ENCODE data around the gene DGKQ. TPM values are rescaled to one million over a fixed set of nuclear protein-coding genes. Genes with fewer than 3 reads are reported as not detected.

DGKQ gene
- total RNA-seq, 1 experiment from 2014 or later = 12.4 TPM

DNA sequence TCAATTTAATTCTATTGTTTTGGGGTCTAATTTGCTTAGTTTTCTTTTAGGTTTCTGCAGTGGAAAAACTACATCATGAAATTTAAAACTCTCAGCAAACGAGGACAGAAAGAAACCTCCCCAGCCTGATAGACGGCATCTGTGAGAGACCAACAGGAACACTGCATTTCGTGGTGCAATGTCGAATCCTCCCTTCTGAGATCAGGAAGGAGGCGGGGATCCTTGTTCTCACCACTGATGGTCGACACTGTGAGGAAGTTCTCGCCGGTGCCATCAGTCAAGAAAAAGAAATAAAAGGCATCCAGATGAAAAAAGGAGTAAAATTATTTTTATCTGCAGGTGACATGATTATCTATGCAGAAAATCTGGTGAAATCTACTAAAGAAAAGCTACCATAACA lies 57.8 kb downstream of the DGKQ start:
- no peaks in the 10 kb centered on the region for H3K9me3 ChIP-seq (ENCODE audit: control insufficient read depth, low read depth, low read length)

More for the DNA sequence above, 57.8 kb downstream of the DGKQ start:
- Mint-ChIP-seq H3K9me3 (no peaks in the 10 kb centered on the region), H3K27me3 (ENCODE audit: low read depth) (no peaks in the 10 kb centered on the region; the same call in 1 of the 2 replicates), H3K27ac (peak overlapping the region in 1 of 3 experiments; percentile 0; a peak in 2 of 7 replicates), H3K36me3 (ENCODE audit: insufficient read depth in 1 of 3, low read depth in 3 of 3) (peaks cover 2 to 19% (median 17%) of the 10 kb centered on the region in 3 experiments; a peak in 5 of 7 replicates), H3K4me3 (no peak overlapping the region), H3K4me1 (peaks cover 6 to 7% of the 10 kb centered on the region in 2 experiments)
- Histone ChIP-seq H4K20me1 (ENCODE audit: control insufficient read depth, insufficient read depth, insufficient read length) (no peaks in the 10 kb centered on the region), H3K9ac (ENCODE audit: extremely low read depth, insufficient read length, low read length) (no peak overlapping the region), H3K18ac (ENCODE audit: insufficient read length, low read depth, low read length) (no peak overlapping the region), H2BK20ac (ENCODE audit: low read depth, low read length, poor library complexity, severe bottlenecking) (no peak overlapping the region), H4K5ac (ENCODE audit: insufficient read length, low read depth, low read length) (no peak overlapping the region), H3K27me3 (ENCODE audit: insufficient read depth, low read length) (no peaks in the 10 kb centered on the region), H3K56ac (ENCODE audit: insufficient read length, low read depth, low read length) (no peak overlapping the region), H2BK15ac (ENCODE audit: low read depth, low read length) (no peak overlapping the region), H3K14ac (ENCODE audit: insufficient read depth, low read length) (no peak overlapping the region), H2BK5ac (ENCODE audit: insufficient read length, low read length) (no peak overlapping the region), H3K27ac (ENCODE audit: insufficient read length, low read depth, low read length) (no peak overlapping the region), H3K4me2 (ENCODE audit: insufficient read depth, insufficient read length, low read length) (no peak overlapping the region), H4K91ac (ENCODE audit: insufficient read length, low read depth, low read length) (no peak overlapping the region), H2AK5ac (ENCODE audit: insufficient read length, low read length) (no peak overlapping the region), H3K4me1 (ENCODE audit: insufficient read depth, low read length) (no peaks in the 10 kb centered on the region), H4K8ac (replicated peaks; ENCODE audit: insufficient read length, low read depth, low read length) (no peak overlapping the region), H2BK12ac (ENCODE audit: insufficient read length, low read depth, low read length) (no peak overlapping the region), H2BK120ac (ENCODE audit: low read depth, low read length, poor library complexity, severe bottlenecking) (no peak overlapping the region), H3K79me2 (ENCODE audit: insufficient read depth, low read length) (peaks cover 13% of the 10 kb centered on the region; the same call in 1 of the 2 replicates), H2AFZ (ENCODE audit: low read length) (no peak overlapping the region), H3K23ac (ENCODE audit: insufficient read length, low read depth, low read length) (no peak overlapping the region), H3K23me2 (ENCODE audit: insufficient read length, low read depth, low read length, poor library complexity, severe bottlenecking) (no peaks in the 10 kb centered on the region), H3T11ph (ENCODE audit: low read length) (no peak overlapping the region), H3K79me1 (ENCODE audit: insufficient read depth, low read depth, low read length, poor library complexity, severe bottlenecking) (peaks cover 9% of the 10 kb centered on the region), H3K4ac (ENCODE audit: low read depth, low read length) (no peak overlapping the region)
- DNase-seq = no peak
- TF ChIP-seq, protein P1, sequence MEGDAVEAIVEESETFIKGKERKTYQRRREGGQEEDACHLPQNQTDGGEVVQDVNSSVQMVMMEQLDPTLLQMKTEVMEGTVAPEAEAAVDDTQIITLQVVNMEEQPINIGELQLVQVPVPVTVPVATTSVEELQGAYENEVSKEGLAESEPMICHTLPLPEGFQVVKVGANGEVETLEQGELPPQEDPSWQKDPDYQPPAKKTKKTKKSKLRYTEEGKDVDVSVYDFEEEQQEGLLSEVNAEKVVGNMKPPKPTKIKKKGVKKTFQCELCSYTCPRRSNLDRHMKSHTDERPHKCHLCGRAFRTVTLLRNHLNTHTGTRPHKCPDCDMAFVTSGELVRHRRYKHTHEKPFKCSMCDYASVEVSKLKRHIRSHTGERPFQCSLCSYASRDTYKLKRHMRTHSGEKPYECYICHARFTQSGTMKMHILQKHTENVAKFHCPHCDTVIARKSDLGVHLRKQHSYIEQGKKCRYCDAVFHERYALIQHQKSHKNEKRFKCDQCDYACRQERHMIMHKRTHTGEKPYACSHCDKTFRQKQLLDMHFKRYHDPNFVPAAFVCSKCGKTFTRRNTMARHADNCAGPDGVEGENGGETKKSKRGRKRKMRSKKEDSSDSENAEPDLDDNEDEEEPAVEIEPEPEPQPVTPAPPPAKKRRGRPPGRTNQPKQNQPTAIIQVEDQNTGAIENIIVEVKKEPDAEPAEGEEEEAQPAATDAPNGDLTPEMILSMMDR (conservative IDR thresholded peaks at IDR 0.05) = no peak
- WGBS (ENCODE audit: extremely low coverage, insufficient read length, low lambda C conversion rate) = no CpG with 5 or more reads among the region's 8 CpGs

Measured in H9 (cell line).